CD14-positive monocyte (primary cell): Measurements from ENCODE around the gene NKAIN4. TPM values are rescaled to one million over a fixed set of nuclear protein-coding genes. Genes with fewer than 3 reads are reported as not detected.
"Not testable (repeated sequence)": the region's sequence is repeated elsewhere in the genome, so short reads cannot be mapped to it uniquely, and the experiment has no call there.

Experiments used
- DNase-seq, 3 donors: peaks; one replicate each; pipeline ENCODE4 v3.0.0-alpha.2; 2011 to 2022
- H2AFZ ChIP-seq: 2 replicates; pipeline ENCODE4 v1.6.0; 2012; ENCODE audit warnings: mild to moderate bottlenecking, low read depth, low read length, inconsistent platforms; ENCODE audit not compliant: insufficient read depth, poor library complexity, severe bottlenecking
- H3K27ac ChIP-seq, 2 donors: 1 replicate in 1 of 2; 2 replicates in 1 of 2; pipeline ENCODE4 v1.5.1; 2012 to 2013; ENCODE audit warnings: low read length in 2 of 2, control low read depth in 1 of 2, inconsistent platforms in 1 of 2, low read depth in 1 of 2, mild to moderate bottlenecking in 1 of 2
- H3K27me3 ChIP-seq, 2 donors: one replicate each; pipeline versions ENCODE4 v1.6.0 to v1.6.1; 2011 to 2013; ENCODE audit warnings: low read length in 2 of 2; ENCODE audit not compliant: control insufficient read depth in 2 of 2, insufficient read depth in 2 of 2
- H3K36me3 ChIP-seq, 2 donors: replicated peaks in 1 of 2; 1 replicate in 1 of 2; 2 replicates in 1 of 2; pipeline versions ENCODE4 v1.5.1 to v1.6.1; 2012 to 2013; ENCODE audit warnings: low read length in 2 of 2, control low read depth in 1 of 2, inconsistent platforms in 1 of 2, mild to moderate bottlenecking in 1 of 2; ENCODE audit not compliant: insufficient read depth in 2 of 2, control insufficient read depth in 1 of 2
- H3K4me1 ChIP-seq, 2 donors: 1 replicate in 1 of 2; 2 replicates in 1 of 2; pipeline versions ENCODE4 v1.5.1 to v1.6.1; 2012 to 2013; ENCODE audit warnings: low read length in 2 of 2, control low read depth in 1 of 2, inconsistent platforms in 1 of 2, mild to moderate bottlenecking in 1 of 2, moderate library complexity in 1 of 2; ENCODE audit not compliant: insufficient read depth in 2 of 2, control insufficient read depth in 1 of 2
- H3K4me2 ChIP-seq: replicated peaks from 2 replicates; pipeline ENCODE3; 2012; ENCODE audit warnings: low read length, moderate library complexity, mild to moderate bottlenecking; ENCODE audit not compliant: poor library complexity, severe bottlenecking; ENCODE audit errors: extremely low read depth
- H3K4me3 ChIP-seq, 3 experiments: fragments of 200-600 bp in 1 of 3; sonication (generic) in 1 of 3; replicated peaks in 1 of 3; 1 replicate in 2 of 3; 2 replicates in 1 of 3; pipeline ENCODE4 v1.5.1; 2011 to 2013; ENCODE audit warnings: low read length in 3 of 3, mild to moderate bottlenecking in 3 of 3, control low read depth in 2 of 3, low read depth in 2 of 3, inconsistent platforms in 1 of 3, moderate library complexity in 1 of 3
- H3K79me2 ChIP-seq: 2 replicates; pipeline ENCODE4 v1.6.0; 2012; ENCODE audit warnings: mild to moderate bottlenecking, control low read depth, inconsistent platforms, low read length, moderate library complexity; ENCODE audit not compliant: insufficient read depth
- H3K9ac ChIP-seq: 2 replicates; pipeline ENCODE4 v1.6.0; 2017; ENCODE audit warnings: low read length, mild to moderate bottlenecking; ENCODE audit not compliant: insufficient read depth, poor library complexity, severe bottlenecking
- H3K9me3 ChIP-seq, 2 donors: replicated peaks in 1 of 2; 1 replicate in 1 of 2; 2 replicates in 1 of 2; pipeline versions ENCODE4 v1.5.1 to v1.6.1; 2012 to 2013; ENCODE audit warnings: low read length in 2 of 2, control low read depth in 1 of 2; ENCODE audit not compliant: control insufficient read depth in 1 of 2, insufficient read depth in 1 of 2
- H4K20me1 ChIP-seq: 2 replicates; pipeline ENCODE4 v1.6.0; 2012; ENCODE audit warnings: mild to moderate bottlenecking, low read length, control low read depth, moderate library complexity; ENCODE audit not compliant: insufficient read depth
- H3K27ac Mint-ChIP-seq, 7 donors: one replicate each; pipeline ENCODE4 v1.8.0; 2020; ENCODE audit warnings: mild to moderate bottlenecking in 7 of 7, mixed read lengths in 7 of 7, moderate library complexity in 6 of 7, inconsistent platforms in 2 of 7
- H3K27me3 Mint-ChIP-seq, 3 donors: one replicate each; pipeline ENCODE4 v1.8.0; 2021 to 2022; ENCODE audit warnings: low read depth in 3 of 3, mild to moderate bottlenecking in 3 of 3, mixed read lengths in 3 of 3, moderate library complexity in 3 of 3, inconsistent platforms in 1 of 3
- H3K36me3 Mint-ChIP-seq, 2 donors: one replicate each; pipeline ENCODE4 v1.8.0; 2020; ENCODE audit warnings: mixed read lengths in 2 of 2, inconsistent platforms in 1 of 2, mild to moderate bottlenecking in 1 of 2
- H3K4me1 Mint-ChIP-seq: one replicate; pipeline ENCODE4 v1.8.0; 2020; ENCODE audit warnings: mild to moderate bottlenecking, mixed read lengths
- H3K4me3 Mint-ChIP-seq, 2 donors: one replicate each; pipeline ENCODE4 v1.8.0; 2020; ENCODE audit warnings: mild to moderate bottlenecking in 2 of 2, mixed read lengths in 2 of 2, moderate library complexity in 1 of 2
- H3K9me3 Mint-ChIP-seq, 7 donors: one replicate each; pipeline ENCODE4 v1.8.0; 2020 to 2022; ENCODE audit warnings: mixed read lengths in 7 of 7, mild to moderate bottlenecking in 6 of 7, moderate library complexity in 6 of 7, inconsistent platforms in 2 of 7
- WGBS: methylation state at CpG from one replicate; pipeline ENCODE4 v1.1.5; 2013; ENCODE audit warnings: missing lambda C conversion rate; ENCODE audit not compliant: insufficient coverage; 5-methylcytosine and 5-hydroxymethylcytosine counted together
- intact Hi-C, 2 donors: fragments of 100-400 bp; cut with micrococcal nuclease; formaldehyde crosslinking; loops; one replicate each; pipeline versions ENCODE4 v1.15.0 to v1.15.1; 2023
- polyA plus RNA-seq, 3 donors: library from polyadenylated mRNA; depleted of rRNA in 1 of 3; unstranded in 2 of 3; stranded (reverse) in 1 of 3; fragments of 300-500 nt in 2 of 3; fragments of >200 nt in 1 of 3; fragmentation: Illumina TruSeq in 2 of 3; gene quantifications; 1 replicate in 2 of 3; 2 replicates in 1 of 3; pipeline ENCODE4 v1.2.3, GENCODE V29; 2012 to 2021
- TF ChIP-seq, protein P1 (sequence below): fragments of 200-600 bp; IDR thresholded peaks from one replicate; pipeline ENCODE4 v1.8.0; 2022; ENCODE audit warnings: antibody characterized with exemption, mild to moderate bottlenecking

NKAIN4 gene
- polyA plus RNA-seq, 3 donors, result not detected

DNA sequence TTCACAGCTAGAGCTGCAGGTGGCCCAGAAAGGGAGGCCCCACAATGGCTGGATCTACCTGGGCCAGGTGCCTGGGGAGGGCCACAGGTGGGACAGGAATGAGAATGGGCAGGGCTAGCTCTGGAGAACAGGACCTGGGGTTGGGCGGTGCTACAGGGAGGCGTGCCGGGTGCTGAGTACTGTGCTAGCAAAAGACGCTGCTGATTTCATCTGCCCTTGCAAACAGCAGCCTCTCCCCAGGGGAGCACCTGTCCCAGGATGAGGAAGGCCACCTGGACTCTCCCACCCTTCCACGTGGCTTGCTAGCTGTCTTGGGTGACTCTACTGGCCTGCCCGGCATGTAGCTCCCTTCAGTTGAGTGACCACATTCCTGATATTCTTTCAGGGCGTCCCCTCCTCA lies 31.7 kb downstream of the NKAIN4 start:
- no peaks in the 10 kb centered on the region for H4K20me1 ChIP-seq
- H3K4me1 ChIP-seq, result no peaks in the 10 kb centered on the region
- peaks cover 14 to 20% (median 18%) of the 10 kb centered on the region in 3 donors for H3K27me3 Mint-ChIP-seq
- no peaks in the 10 kb centered on the region for H3K36me3 ChIP-seq
- peaks cover 0 to 2% (median 0%) of the 10 kb centered on the region in 7 donors for H3K9me3 Mint-ChIP-seq
- no peak for DNase-seq
- TF ChIP-seq, protein P1, sequence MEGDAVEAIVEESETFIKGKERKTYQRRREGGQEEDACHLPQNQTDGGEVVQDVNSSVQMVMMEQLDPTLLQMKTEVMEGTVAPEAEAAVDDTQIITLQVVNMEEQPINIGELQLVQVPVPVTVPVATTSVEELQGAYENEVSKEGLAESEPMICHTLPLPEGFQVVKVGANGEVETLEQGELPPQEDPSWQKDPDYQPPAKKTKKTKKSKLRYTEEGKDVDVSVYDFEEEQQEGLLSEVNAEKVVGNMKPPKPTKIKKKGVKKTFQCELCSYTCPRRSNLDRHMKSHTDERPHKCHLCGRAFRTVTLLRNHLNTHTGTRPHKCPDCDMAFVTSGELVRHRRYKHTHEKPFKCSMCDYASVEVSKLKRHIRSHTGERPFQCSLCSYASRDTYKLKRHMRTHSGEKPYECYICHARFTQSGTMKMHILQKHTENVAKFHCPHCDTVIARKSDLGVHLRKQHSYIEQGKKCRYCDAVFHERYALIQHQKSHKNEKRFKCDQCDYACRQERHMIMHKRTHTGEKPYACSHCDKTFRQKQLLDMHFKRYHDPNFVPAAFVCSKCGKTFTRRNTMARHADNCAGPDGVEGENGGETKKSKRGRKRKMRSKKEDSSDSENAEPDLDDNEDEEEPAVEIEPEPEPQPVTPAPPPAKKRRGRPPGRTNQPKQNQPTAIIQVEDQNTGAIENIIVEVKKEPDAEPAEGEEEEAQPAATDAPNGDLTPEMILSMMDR, result no peak
- H2AFZ ChIP-seq, result no peak overlapping the region
- no peak overlapping the region for H3K4me3 Mint-ChIP-seq
- peaks cover 0 to 5% of the 10 kb centered on the region in 2 donors for H3K27me3 ChIP-seq
- H3K9ac ChIP-seq, result no peak overlapping the region
- H3K27ac Mint-ChIP-seq, result no peak overlapping the region
- H3K9me3 ChIP-seq, result no peaks in the 10 kb centered on the region
- H3K27ac ChIP-seq, result no peak overlapping the region
- no peak overlapping the region for H3K4me2 ChIP-seq
- intact Hi-C loops, result loop anchor here in 1 of 2 donors (5.0 kb wide), 1 partner anchor 50 kb away; the partner anchor contains the start of gene ARFGAP1
- WGBS, result 73% methylated on average over 4 of the region's 7 CpGs
- H3K36me3 Mint-ChIP-seq, result no peaks in the 10 kb centered on the region
- H3K4me1 Mint-ChIP-seq, result no peaks in the 10 kb centered on the region
- H3K79me2 ChIP-seq, result no peaks in the 10 kb centered on the region
- no peak overlapping the region for H3K4me3 ChIP-seq

DNA sequence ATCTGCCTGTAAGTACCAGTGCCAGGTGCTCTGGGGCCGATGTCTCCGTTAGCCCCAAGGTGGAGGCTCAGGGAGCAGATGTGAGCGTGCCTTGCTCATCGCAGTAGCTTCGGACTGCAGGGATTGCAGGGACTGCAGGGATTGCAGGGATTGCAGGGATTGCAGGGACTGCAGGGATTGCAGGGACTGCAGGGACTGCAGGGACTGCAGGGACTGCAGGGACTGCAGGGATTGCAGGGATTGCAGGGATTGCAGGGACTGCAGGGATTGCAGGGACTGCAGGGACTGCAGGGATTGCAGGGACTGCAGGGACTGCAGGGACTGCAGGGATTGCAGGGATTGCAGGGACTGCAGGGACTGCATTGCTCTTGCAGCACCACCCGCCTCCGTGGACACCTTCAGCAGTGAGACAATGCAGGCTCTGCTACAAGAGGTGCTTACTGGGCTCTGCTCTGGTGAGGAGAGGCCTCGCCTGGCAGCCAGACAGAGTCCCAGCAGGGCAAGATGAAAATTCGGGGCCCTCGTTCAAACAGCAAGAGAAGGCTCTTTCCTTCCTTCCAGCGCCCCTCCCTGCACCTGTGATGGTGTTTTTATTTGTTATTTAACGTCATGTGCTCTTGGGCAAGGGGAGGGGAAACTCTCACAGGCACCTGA lies 32.7 kb downstream of the NKAIN4 start:
- peaks cover 13 to 18% (median 18%) of the 10 kb centered on the region in 3 donors for H3K27me3 Mint-ChIP-seq
- not testable (repeated sequence) for DNase-seq, H3K9ac ChIP-seq, H3K4me3 ChIP-seq, H3K27me3 ChIP-seq, H3K36me3 ChIP-seq, H3K4me3 Mint-ChIP-seq, H2AFZ ChIP-seq, H3K27ac ChIP-seq, H3K27ac Mint-ChIP-seq, H3K9me3 Mint-ChIP-seq, H3K36me3 Mint-ChIP-seq, H3K4me1 Mint-ChIP-seq, H3K4me1 ChIP-seq, H4K20me1 ChIP-seq, H3K79me2 ChIP-seq, H3K9me3 ChIP-seq, H3K4me2 ChIP-seq
- 86% methylated on average over 10 of the region's 12 CpGs for whole genome bisulfite sequencing
- intact Hi-C loops, result loop anchor here in 1 of 2 donors (5.0 kb wide), 1 partner anchor 51 kb away; the partner anchor contains the start of gene ARFGAP1
